Erythroblast (primary cell): ENCODE measurements around the gene METRNL.

Source experiments
- GATA1 ChIP-seq: IDR thresholded peaks from 2 replicates; pipeline ENCODE4 v1.6.1; 2011; ENCODE audit warnings: low read depth, mild to moderate bottlenecking, control low read depth, low read length, moderate library complexity
- POLR2A ChIP-seq: IDR thresholded peaks from 2 replicates; pipeline ENCODE4 v1.6.1; 2011; ENCODE audit warnings: mild to moderate bottlenecking, low read length

DNA sequence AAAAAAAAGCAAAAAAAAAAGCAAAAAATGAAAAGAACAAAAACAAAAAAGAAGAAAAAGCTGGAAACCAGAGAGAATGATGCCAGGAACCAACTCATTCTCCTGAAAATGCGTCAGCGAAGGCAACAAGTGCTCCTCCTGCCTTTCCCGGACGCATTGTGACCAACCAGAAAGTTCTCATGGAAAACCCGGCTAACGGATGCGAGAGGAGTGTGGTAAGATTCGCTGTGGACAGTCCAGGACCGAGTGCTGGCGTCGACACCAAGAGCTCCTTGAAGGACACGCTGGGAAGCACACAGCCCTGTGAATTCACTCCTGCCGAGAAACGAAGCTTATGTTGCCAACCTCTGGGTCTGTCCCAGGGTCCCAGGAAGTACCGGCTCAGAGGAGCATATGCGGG is 43.4 kb downstream of the METRNL start:
- TF ChIP-seq POLR2A = no peak
- no peak for TF ChIP-seq GATA1
